HK-2 (cell line): Measurements from ENCODE around the gene AKAP13.

Source experiments
- DNase-seq: peaks from one replicate; pipeline ENCODE4 v3.0.0-alpha.2; 2018; ENCODE audit not compliant: unreplicated experiment

The AKAP13 gene

GRCh38 chr15:85388566-85389305 lies 8.3 kb downstream of the AKAP13 start:
- no peak for DNase-seq

- DNase-seq: no peak
These were observed 8.9 kb downstream of the AKAP13 start for GRCh38 chr15:85389306-85389650.

GRCh38 chr15:85389772-85390171 lies 9.4 kb downstream of the AKAP13 start:
- no peak for DNase-seq

GRCh38 chr15:85393210-85393609 lies 12.8 kb downstream of the AKAP13 start:
- no peak for DNase-seq

- DNase-seq: no peak
These were observed 14.3 kb downstream of the AKAP13 start for GRCh38 chr15:85394554-85395333.

GRCh38 chr15:85396554-85396953 lies 16.2 kb downstream of the AKAP13 start:
- DNase-seq: no peak

GRCh38 chr15:85397151-85397550 lies 16.7 kb downstream of the AKAP13 start:
- DNase-seq: no peak

GRCh38 chr15:85397926-85398325 lies 17.5 kb downstream of the AKAP13 start:
- DNase-seq: no peak

- DNase-seq: no peak
These were observed 18.4 kb downstream of the AKAP13 start for GRCh38 chr15:85398822-85399221.

- no peak for DNase-seq
These were observed 19.2 kb downstream of the AKAP13 start for GRCh38 chr15:85399627-85400026.

GRCh38 chr15:85400606-85401005 lies 20.2 kb downstream of the AKAP13 start:
- no peak for DNase-seq

- DNase-seq: no peak
These were observed 20.8 kb downstream of the AKAP13 start for GRCh38 chr15:85401108-85401774.

- no peak for DNase-seq
These were observed 21.9 kb downstream of the AKAP13 start for GRCh38 chr15:85402195-85402881.

GRCh38 chr15:85403745-85404144 lies 23.3 kb downstream of the AKAP13 start:
- DNase-seq: no peak

- DNase-seq: no peak
These were observed 23.9 kb downstream of the AKAP13 start for GRCh38 chr15:85404176-85404917.

GRCh38 chr15:85404918-85405866 lies 24.8 kb downstream of the AKAP13 start:
- DNase-seq: no peak

GRCh38 chr15:85406916-85407315 lies 26.5 kb downstream of the AKAP13 start:
- DNase-seq: no peak

- DNase-seq: peak; percentile 44
These were observed 27.2 kb downstream of the AKAP13 start for GRCh38 chr15:85407421-85408269.

GRCh38 chr15:85408270-85408746 lies 27.9 kb downstream of the AKAP13 start:
- no peak for DNase-seq
